Activated CD4-positive, alpha-beta T cell treated with anti-CD3 and anti-CD28 coated beads for 36 hours (primary cell): Measurements from ENCODE around the gene RDH5. TPM values are rescaled to one million over a fixed set of nuclear protein-coding genes. Genes with fewer than 3 reads are reported as not detected.

Experiments
- ATAC-seq: fragments of 200-7000 bp; cut with Tn5 transposase; one replicate; pipeline ENCODE4 v1.10.0; 2021; ENCODE audit warnings: mild to moderate bottlenecking, moderate library complexity
- CTCF ChIA-PET: fragments of 350-600 bp; sonication (Branson Sonifier 250); formaldehyde crosslinking; loops from one replicate; lab custom pipeline; 2021; ENCODE audit warnings: antibody characterized with exemption; lab: Charles Lee
- POLR2A ChIA-PET: fragments of 350-600 bp; sonication (Branson Sonifier 250); formaldehyde crosslinking; loops from one replicate; lab custom pipeline; 2021; ENCODE audit warnings: antibody characterized with exemption, inconsistent platforms; lab: Charles Lee
- DNase-seq: peaks from one replicate; pipeline ENCODE4 v3.0.0-alpha.2; 2020
- H3K27ac Mint-ChIP-seq: one replicate; pipeline ENCODE4 v1.8.0; 2021; ENCODE audit warnings: mixed read lengths
- H3K27me3 Mint-ChIP-seq: one replicate; pipeline ENCODE4 v1.8.0; 2021; ENCODE audit warnings: mixed read lengths
- H3K36me3 Mint-ChIP-seq: one replicate; pipeline ENCODE4 v1.8.0; 2021; ENCODE audit warnings: low read depth, mixed read lengths
- H3K4me1 Mint-ChIP-seq: one replicate; pipeline ENCODE4 v1.8.0; 2021; ENCODE audit warnings: mixed read lengths
- H3K4me3 Mint-ChIP-seq: one replicate; pipeline ENCODE4 v1.8.0; 2021; ENCODE audit warnings: mild to moderate bottlenecking, moderate library complexity, mixed read lengths
- H3K9me3 Mint-ChIP-seq: one replicate; pipeline ENCODE4 v1.8.0; 2021; ENCODE audit warnings: low read depth, mixed read lengths
- intact Hi-C, 2 experiments: fragments of 100-400 bp; cut with DNase I in 1 of 2; cut with micrococcal nuclease in 1 of 2; formaldehyde crosslinking; loops; one replicate each; pipeline versions ENCODE4 v1.14.2 to v1.15.1; 2022 to 2024; cut with DNase I, micrococcal nuclease
- total RNA-seq, 2 experiments: library from RNA; stranded (reverse); gene quantifications; one replicate each; pipeline ENCODE4 v1.2.3, GENCODE V29; 2021

The RDH5 gene
- total RNA-seq, 2 experiments from 2014 or later = 9.6 to 12.2 TPM

DNA sequence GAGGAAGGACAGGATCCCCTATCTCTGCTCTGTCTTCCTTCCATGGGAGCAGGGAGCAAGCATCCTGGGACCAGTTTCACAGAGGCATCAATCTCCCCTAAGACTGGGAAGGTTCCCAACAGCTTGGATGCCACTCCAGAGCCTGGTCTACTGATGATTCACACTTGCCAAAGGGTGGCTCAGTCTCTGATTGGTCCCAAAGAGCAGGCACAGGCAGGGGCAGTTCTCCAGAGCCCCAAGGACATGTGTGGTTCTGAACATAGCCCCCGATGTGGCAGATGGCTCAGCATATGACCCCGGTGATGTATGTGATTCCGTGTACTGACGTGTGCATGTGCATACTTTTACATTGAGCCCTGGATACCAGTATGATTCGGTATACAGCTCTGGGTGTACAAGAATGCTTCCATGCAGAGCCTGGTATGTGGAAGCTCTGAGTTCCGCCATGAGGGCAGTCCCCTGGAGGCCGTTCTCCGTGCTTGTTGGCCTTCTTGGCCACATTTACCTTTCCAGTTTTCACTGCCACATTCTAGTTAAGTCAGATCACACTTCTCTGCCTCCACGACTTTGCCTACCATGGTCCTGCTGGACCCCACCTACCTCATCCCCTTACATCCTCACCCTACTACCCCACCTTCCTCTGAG, 33.7 kb upstream of the RDH5 start:
- ATAC-seq (no peak), DNase-seq (no peak)
- H3K27me3 Mint-ChIP-seq = peaks cover 8% of the 10 kb centered on the region
- H3K4me1 Mint-ChIP-seq = peaks cover 9% of the 10 kb centered on the region
- no peak overlapping the region for H3K27ac Mint-ChIP-seq
- intact Hi-C loops = no loop called here
- ChIA-PET POLR2A (no interaction called here), CTCF (interaction anchor here (0.6 to 1.4 kb wide), 4 partner anchors 30 to 147 kb away, joined by 3 to 6 read pairs (median 4); no protein-coding TSS in a partner anchor)
- H3K9me3 Mint-ChIP-seq = no peaks in the 10 kb centered on the region
- H3K4me3 Mint-ChIP-seq = no peak overlapping the region
- H3K36me3 Mint-ChIP-seq = no peaks in the 10 kb centered on the region

DNA sequence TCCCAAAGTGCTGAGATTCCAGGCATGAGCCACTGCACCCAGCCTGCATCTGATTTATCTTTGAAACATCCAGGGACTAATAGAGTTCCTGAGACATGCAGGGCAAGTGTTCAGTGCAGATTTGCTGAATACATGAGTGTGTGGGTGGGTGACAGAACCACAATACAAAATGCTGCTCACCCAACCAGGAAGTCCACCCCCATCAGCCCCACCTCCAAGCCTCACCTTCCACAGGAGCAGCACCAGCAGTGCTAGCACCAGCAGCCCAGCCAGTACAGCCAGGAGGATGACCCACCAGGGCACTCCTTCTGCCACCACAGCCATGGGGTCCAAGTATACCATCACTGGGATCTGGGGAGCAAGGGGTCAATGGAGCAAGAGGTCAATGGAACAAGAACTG, 32.4 kb upstream of the RDH5 start:
- H3K27me3 Mint-ChIP-seq = peaks cover 4% of the 10 kb centered on the region
- peaks cover 7% of the 10 kb centered on the region for H3K4me1 Mint-ChIP-seq
- no peaks in the 10 kb centered on the region for H3K36me3 Mint-ChIP-seq
- H3K4me3 Mint-ChIP-seq = no peak overlapping the region
- no peak overlapping the region for H3K27ac Mint-ChIP-seq
- intact Hi-C loops = no loop called here
- ChIA-PET CTCF (interaction anchor here (0.6 to 0.9 kb wide), 2 partner anchors 30 to 32 kb away, joined by 3 read pairs; partner anchors contain the start of gene RDH5), POLR2A (no interaction called here)
- H3K9me3 Mint-ChIP-seq = no peaks in the 10 kb centered on the region
- ATAC-seq (peak; percentile 96), DNase-seq (peak; percentile 68)

DNA sequence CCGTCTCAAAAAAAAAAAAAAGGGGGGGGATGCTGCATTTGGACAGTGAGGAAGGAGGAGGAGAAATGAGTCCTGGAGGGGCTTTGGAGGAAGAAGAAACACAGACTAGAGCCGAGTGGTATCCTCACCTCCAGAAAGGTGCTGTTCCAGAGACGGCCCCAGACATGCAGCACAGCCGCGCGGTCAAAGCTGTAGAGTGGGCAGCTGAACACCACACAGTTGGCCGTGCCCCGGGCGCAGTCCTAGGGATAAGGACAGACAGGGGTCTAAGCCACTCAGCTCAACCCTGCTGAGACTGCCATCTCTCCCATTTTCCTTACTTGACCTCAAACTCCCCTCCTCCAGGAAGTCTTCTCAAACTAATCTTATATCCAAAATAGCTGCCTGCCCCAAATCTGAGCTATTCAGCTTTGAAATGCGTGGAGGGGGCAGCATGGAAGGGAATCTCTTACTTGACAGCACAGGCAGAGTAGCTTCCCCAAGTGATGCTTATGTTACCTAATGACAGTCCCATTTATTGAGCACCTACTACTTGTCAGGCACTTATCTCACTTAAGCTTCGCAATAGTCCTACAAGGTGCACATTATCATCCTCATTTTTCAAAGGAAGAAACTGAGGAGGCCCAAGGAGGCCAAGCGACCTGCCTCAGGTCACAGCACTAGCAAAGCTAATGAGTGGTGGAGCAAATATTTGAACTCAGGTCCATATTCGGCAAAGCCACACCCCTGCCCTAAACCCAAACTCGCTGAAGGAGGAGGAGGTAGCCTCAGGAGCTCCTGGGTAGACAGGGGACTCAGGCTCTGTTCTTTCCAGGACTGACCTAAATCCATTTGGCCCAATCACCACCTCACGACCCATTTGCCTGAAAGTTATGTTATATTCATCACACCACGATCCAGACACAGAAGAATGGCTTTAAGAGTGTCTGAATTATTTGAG, 31.2 kb upstream of the RDH5 start:
- H3K27me3 Mint-ChIP-seq = peaks cover 3% of the 10 kb centered on the region
- POLR2A ChIA-PET = interaction anchor here (0.9 kb wide), 1 partner anchor 12 kb away, joined by 3 read pairs; no protein-coding TSS in a partner anchor
- CTCF ChIA-PET = interaction anchor here (0.6 to 0.7 kb wide), 2 partner anchors 17 to 349 kb away, joined by 4 read pairs; no protein-coding TSS in a partner anchor
- ATAC-seq (no peak), DNase-seq (no peak)
- H3K4me3 Mint-ChIP-seq = no peak overlapping the region
- H3K9me3 Mint-ChIP-seq = no peaks in the 10 kb centered on the region
- H3K36me3 Mint-ChIP-seq = no peaks in the 10 kb centered on the region
- intact Hi-C loops = no loop called here
- peaks cover 7% of the 10 kb centered on the region for H3K4me1 Mint-ChIP-seq
- no peak overlapping the region for H3K27ac Mint-ChIP-seq

DNA sequence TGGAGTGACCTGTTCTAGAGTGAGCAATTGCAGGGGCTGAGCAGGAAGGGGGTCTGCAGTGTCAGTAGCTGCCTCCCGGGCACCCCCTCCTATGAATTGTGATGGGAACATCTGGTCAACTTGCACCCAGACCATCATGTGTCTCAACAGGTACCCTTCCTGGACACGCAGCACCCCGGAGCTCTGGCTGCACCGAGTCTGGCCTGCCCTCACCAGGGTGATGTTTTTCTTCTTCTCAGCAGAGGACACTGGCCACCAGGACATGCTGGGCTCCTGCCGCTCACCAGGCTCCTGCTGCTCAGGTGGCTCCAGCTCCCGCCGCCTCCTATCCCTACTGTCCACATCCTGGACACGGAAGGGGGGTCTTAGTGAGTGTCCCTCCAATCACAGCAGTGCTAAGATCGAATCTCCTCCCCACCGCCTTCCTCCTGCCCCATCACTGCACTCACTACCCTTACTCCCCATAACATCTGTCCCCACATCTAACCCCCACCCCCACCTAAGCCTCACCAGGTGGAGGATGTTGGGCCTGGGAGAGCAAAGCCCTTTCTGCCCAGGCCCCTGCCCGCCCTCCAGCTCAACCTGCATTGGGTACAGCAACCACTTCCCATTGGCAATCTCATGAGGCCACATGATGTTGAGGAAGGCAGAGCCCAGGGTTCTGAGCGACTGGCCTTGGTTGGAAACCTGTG, 27.4 kb upstream of the RDH5 start:
- Mint-ChIP-seq H3K4me3 (no peak overlapping the region), H3K27ac (no peak overlapping the region), H3K4me1 (peaks cover 2% of the 10 kb centered on the region), H3K36me3 (no peaks in the 10 kb centered on the region), H3K27me3 (no peaks in the 10 kb centered on the region), H3K9me3 (no peaks in the 10 kb centered on the region)
- CTCF ChIA-PET = interaction anchor here (0.5 to 1.2 kb wide), 3 partner anchors 36 to 1013 kb away, joined by 3 to 4 read pairs (median 3); no protein-coding TSS in a partner anchor
- DNase-seq (no peak), ATAC-seq (no peak)
- POLR2A ChIA-PET = no interaction called here
- intact Hi-C loops = no loop called here

DNA sequence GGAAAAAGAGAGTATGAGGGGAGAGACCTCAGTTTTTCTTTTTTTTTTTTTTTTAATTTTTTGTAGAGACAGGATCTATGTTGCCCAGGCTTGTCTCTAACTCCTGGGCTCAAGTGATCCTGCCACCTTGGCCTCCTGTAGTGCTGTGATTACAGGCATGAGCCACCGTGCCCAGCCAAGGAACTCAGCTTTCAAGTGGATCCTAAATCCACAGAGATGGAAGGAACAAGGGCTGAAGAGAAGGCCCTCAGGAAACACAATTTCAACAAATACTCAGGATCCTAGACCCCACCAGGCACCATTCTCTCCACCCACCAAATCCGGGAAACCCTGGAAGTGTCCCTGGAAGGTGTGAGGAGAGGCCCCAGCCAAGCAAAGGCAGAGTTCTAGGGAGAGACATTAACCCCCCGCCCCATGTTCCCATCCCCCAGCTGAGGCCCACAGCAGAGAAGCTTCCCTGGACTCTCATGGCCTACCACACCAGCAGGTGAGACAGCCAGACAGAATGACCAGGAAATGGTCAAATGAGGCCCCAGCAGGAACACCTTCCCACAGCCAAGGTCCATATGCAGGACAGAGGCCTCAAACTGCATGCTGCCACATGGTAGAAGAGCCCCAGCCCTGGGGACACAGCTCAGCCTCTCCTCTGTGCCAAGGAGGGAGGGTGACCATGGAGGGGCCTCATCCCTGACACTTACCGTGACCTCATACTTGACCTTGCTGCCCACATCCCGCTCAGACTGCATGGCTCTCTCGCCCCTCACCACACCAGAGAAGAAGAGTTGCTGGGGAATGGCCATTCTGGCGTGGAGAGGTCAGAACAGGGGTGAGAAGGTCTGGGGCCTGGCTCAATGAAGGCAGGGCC, 26.6 kb upstream of the RDH5 start:
- ChIA-PET POLR2A (no interaction called here), CTCF (interaction anchor here (0.5 to 1.2 kb wide), 5 partner anchors 13 to 1014 kb away, joined by 3 to 6 read pairs (median 3); no protein-coding TSS in a partner anchor)
- Mint-ChIP-seq H3K36me3 (no peaks in the 10 kb centered on the region), H3K9me3 (no peaks in the 10 kb centered on the region), H3K27me3 (no peaks in the 10 kb centered on the region), H3K27ac (no peak overlapping the region), H3K4me3 (no peak overlapping the region), H3K4me1 (no peaks in the 10 kb centered on the region)
- intact Hi-C loops = no loop called here
- ATAC-seq (no peak), DNase-seq (no peak)

DNA sequence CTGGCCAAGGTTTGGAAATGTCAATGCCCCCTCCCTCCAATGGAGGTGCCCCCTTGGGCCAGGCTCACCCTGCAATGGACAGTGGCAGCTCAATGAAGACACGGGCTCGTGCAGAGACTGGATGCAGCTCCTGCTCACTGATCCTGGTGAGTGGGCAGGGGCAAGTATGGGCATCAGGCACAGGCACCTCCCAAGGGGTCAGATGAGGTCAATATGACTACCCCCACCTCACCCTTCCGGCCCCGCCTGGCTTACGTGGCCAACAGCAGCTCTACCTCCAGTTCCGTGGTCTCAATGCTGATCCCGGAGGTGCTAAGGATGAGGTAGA, 26.0 kb upstream of the RDH5 start:
- no peak for DNase-seq
- no peak overlapping the region for H3K27ac Mint-ChIP-seq
- POLR2A ChIA-PET = no interaction called here
- CTCF ChIA-PET = interaction anchor here (0.6 to 1.2 kb wide), 2 partner anchors 12 to 48 kb away, joined by 3 to 6 read pairs; no protein-coding TSS in a partner anchor
- H3K4me3 Mint-ChIP-seq = no peak overlapping the region
- ATAC-seq = no peak
- H3K36me3 Mint-ChIP-seq = no peaks in the 10 kb centered on the region
- H3K9me3 Mint-ChIP-seq = no peaks in the 10 kb centered on the region
- no peaks in the 10 kb centered on the region for H3K27me3 Mint-ChIP-seq
- H3K4me1 Mint-ChIP-seq = no peaks in the 10 kb centered on the region
- intact Hi-C loops = no loop called here

DNA sequence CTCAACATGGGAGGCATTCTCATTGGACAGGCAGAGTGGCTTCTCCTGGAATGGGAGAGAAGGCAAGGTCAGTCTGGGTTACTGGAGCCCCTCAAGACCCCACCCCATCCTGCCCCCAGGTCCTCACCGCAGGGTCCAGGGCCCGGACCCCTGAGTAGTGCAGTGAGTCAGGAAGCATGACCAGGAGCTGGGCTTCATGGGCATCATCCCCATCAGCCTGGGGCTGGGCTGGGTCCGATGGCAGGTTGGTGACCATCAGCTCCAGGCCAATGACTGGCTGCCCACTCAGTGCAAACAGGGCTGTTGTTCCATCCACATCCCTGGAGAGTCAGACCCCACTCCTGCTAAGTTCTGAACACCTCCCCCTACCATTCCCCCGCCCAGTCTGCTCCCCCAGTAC, 25.5 kb upstream of the RDH5 start:
- POLR2A ChIA-PET = no interaction called here
- DNase-seq (no peak), ATAC-seq (no peak)
- CTCF ChIA-PET = interaction anchor here (1.2 kb wide), 1 partner anchor 12 kb away, joined by 3 read pairs; no protein-coding TSS in a partner anchor
- H3K4me1 Mint-ChIP-seq = no peaks in the 10 kb centered on the region
- H3K36me3 Mint-ChIP-seq = no peaks in the 10 kb centered on the region
- no peak overlapping the region for H3K27ac Mint-ChIP-seq
- no peaks in the 10 kb centered on the region for H3K9me3 Mint-ChIP-seq
- H3K4me3 Mint-ChIP-seq = no peak overlapping the region
- H3K27me3 Mint-ChIP-seq = no peaks in the 10 kb centered on the region
- intact Hi-C loops = no loop called here

DNA sequence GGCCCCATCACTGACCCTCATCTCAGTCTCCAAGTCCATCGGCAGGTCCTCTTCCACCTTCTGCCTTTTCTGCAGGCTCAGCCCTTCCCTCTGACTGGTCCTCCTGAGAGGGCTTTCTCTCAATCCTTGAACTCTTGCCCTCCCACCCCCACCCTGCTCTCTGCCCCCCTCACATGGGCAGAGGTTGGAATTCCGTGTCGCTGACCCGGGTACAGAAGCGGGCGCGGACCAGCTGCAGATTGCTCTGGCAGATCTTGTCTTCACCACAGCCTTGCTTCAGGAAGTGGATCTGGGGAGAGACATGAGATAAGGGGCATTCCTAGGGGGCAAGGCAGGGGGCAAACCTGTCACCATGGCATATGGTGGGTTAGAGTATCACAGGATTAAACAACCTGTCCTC, 24.8 kb upstream of the RDH5 start:
- Mint-ChIP-seq H3K9me3 (no peaks in the 10 kb centered on the region), H3K27me3 (no peaks in the 10 kb centered on the region), H3K4me1 (no peaks in the 10 kb centered on the region), H3K36me3 (no peaks in the 10 kb centered on the region), H3K4me3 (no peak overlapping the region), H3K27ac (no peak overlapping the region)
- no peak for DNase-seq
- intact Hi-C loops = no loop called here
- ChIA-PET CTCF (interaction anchor here (1.8 kb wide), 1 partner anchor 39 kb away, joined by 6 read pairs; no protein-coding TSS in a partner anchor), POLR2A (interaction anchor here (0.6 kb wide), 1 partner anchor 190 kb away, joined by 3 read pairs; no protein-coding TSS in a partner anchor)
- ATAC-seq = no peak

DNA sequence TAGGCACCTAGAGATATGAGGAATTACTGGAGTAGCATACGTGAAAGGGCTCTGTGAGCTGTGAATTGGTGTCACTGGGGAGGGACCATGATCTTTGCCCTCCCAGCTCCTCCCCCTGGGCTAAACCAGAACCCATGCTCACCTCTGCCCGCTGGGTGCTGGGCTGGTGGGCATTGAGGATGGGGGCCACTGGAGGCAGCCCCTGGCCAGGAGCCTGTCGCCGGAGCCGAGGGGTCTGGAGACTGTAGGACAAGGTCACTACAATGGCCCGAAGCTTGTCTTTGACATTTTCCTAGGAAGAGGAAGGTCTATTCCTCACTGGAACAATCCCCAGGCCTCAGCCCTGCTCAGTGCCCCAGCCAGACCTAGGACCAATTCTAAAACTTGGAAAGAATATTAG, 24.1 kb upstream of the RDH5 start:
- CTCF ChIA-PET = interaction anchor here (0.6 to 1.8 kb wide), 2 partner anchors 27 to 40 kb away, joined by 3 to 6 read pairs; no protein-coding TSS in a partner anchor
- no peaks in the 10 kb centered on the region for H3K4me1 Mint-ChIP-seq
- H3K4me3 Mint-ChIP-seq = no peak overlapping the region
- H3K9me3 Mint-ChIP-seq = no peaks in the 10 kb centered on the region
- H3K36me3 Mint-ChIP-seq = no peaks in the 10 kb centered on the region
- intact Hi-C loops = no loop called here
- DNase-seq (no peak), ATAC-seq (no peak)
- POLR2A ChIA-PET = no interaction called here
- H3K27ac Mint-ChIP-seq = no peak overlapping the region
- no peaks in the 10 kb centered on the region for H3K27me3 Mint-ChIP-seq

DNA sequence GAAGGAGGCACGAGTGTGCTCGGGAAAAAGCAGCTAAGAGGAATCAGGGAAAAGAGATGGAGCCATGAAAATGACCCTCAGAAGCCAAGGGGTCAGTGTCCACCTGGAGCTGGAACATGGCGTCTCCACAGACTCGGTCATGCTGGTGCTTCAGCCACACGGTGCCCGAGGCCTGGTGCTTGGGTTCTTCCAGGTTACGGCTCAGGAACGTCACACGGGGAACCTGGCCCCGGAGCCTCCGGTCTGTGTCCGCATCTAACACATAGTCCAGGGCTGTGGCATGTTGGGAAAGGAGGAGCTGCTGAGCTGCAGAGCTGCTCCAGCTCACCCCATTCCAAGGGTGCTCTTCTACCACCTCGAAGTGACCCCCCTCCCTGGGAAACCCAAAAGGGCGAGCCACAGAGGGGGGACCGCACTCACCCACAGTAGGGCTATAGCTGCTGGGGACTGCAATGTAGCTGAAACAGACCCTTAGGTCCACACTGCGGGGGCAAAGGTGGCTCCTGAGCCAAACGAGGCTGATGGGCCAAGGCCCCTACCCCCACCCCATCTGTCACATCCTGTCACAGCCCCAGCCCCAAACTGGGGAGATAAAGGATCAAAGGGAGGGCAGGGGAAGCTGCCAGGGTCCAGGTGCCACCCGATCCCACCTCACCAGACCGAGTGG, 23.3 kb upstream of the RDH5 start:
- Mint-ChIP-seq H3K27me3 (no peaks in the 10 kb centered on the region), H3K36me3 (no peaks in the 10 kb centered on the region), H3K4me3 (no peak overlapping the region), H3K9me3 (no peaks in the 10 kb centered on the region), H3K4me1 (no peaks in the 10 kb centered on the region), H3K27ac (no peak overlapping the region)
- ATAC-seq (no peak), DNase-seq (no peak)
- CTCF ChIA-PET = interaction anchor here (0.6 to 1.8 kb wide), 2 partner anchors 26 to 40 kb away, joined by 3 to 6 read pairs; no protein-coding TSS in a partner anchor
- intact Hi-C loops = no loop called here
- POLR2A ChIA-PET = no interaction called here
